Activated CD8-positive, alpha-beta T cell treated with anti-CD3 and anti-CD28 coated beads, Interleukin-2, amount 10 ng/mL, durations not matched to agents 7 days and 5 days (primary cell): ENCODE data around the gene CHST8. TPM values are rescaled to one million over a fixed set of nuclear protein-coding genes. Genes with fewer than 3 reads are reported as not detected.

ENCODE experiments used
- total RNA-seq, 2 experiments: library from RNA; stranded (reverse); gene quantifications; one replicate each; pipeline ENCODE4 v1.2.3, GENCODE V29; 2021

CHST8 gene
- total RNA-seq, 2 experiments from 2014 or later = not detected

Other genes starting within 250 kb of the CHST8 start
- gene CEBPG, start 248.2 kb upstream of the CHST8 start, total RNA-seq = 10 to 100 TPM; 19.6 to 20.6 TPM
- gene PEPD, start 100.2 kb upstream of the CHST8 start, total RNA-seq = 10 to 100 TPM; 27.9 to 30.5 TPM
- gene KCTD15, start 174.9 kb downstream of the CHST8 start, total RNA-seq = under 1 TPM; 0.42 TPM